Limb (tissue), 2 donors: ENCODE results near the gene ANGPTL8.

Experiments
- DNase-seq, 2 donors: peaks; one replicate each; pipeline ENCODE4 v3.0.0-alpha.2; 2016; ENCODE audit errors: extremely low spot score in 2 of 2

ANGPTL8 gene

GRCh38 chr19:11291415-11291814 is 52.0 kb downstream of the ANGPTL8 start:
- no peak for DNase-seq
